Measurements from ENCODE around the gene CNNM3.
"Not testable (repeated sequence)": the region's sequence is repeated elsewhere in the genome, so short reads cannot be mapped to it uniquely, and the experiment has no call there.

CNNM3 gene

GRCh38 chr2:96860065-96861029, 44.3 kb downstream of the CNNM3 start:
- no peak for DNase-seq (ENCODE audit: low read depth in 2 of 3, low spot score in 1 of 3)

- DNase-seq (ENCODE audit: low read depth in 2 of 3, low spot score in 1 of 3): no peak
These were observed 45.0 kb downstream of the CNNM3 start for GRCh38 chr2:96861074-96861473.

GRCh38 chr2:96863056-96863455, 47.0 kb downstream of the CNNM3 start:
- not testable (repeated sequence) for DNase-seq (ENCODE audit: low read depth in 2 of 3, low spot score in 1 of 3)

GRCh38 chr2:96863575-96864342, 47.7 kb downstream of the CNNM3 start:
- DNase-seq (ENCODE audit: low read depth in 2 of 3, low spot score in 1 of 3): no peak

- no peak for DNase-seq (ENCODE audit: low read depth in 2 of 3, low spot score in 1 of 3)
These were observed 48.4 kb downstream of the CNNM3 start for GRCh38 chr2:96864343-96865091.

GRCh38 chr2:96865654-96866053, 49.6 kb downstream of the CNNM3 start:
- DNase-seq (ENCODE audit: low read depth in 2 of 3, low spot score in 1 of 3): no peak

GRCh38 chr2:96866149-96866548, 50.1 kb downstream of the CNNM3 start:
- DNase-seq (ENCODE audit: low read depth in 2 of 3, low spot score in 1 of 3): no peak

- DNase-seq (ENCODE audit: low read depth in 2 of 3, low spot score in 1 of 3): no peak
These were observed 50.5 kb downstream of the CNNM3 start for GRCh38 chr2:96866586-96866985.

GRCh38 chr2:96866986-96867755, 51.1 kb downstream of the CNNM3 start:
- no peak for DNase-seq (ENCODE audit: low read depth in 2 of 3, low spot score in 1 of 3)

GRCh38 chr2:96867756-96868554, 51.9 kb downstream of the CNNM3 start:
- DNase-seq (ENCODE audit: low read depth in 2 of 3, low spot score in 1 of 3): no peak

GRCh38 chr2:96868555-96869280, 52.6 kb downstream of the CNNM3 start:
- DNase-seq (ENCODE audit: low read depth in 2 of 3, low spot score in 1 of 3): peak in 2 of 3 donors; percentile 38 to 59

- DNase-seq (ENCODE audit: low read depth in 2 of 3, low spot score in 1 of 3): no peak
These were observed 53.3 kb downstream of the CNNM3 start for GRCh38 chr2:96869281-96869821.

- peak in 1 of 3 donors; percentile 35 for DNase-seq (ENCODE audit: low read depth in 2 of 3, low spot score in 1 of 3)
These were observed 54.0 kb downstream of the CNNM3 start, which contains the start of gene SEMA4C for GRCh38 chr2:96869822-96870625. TSS of gene SEMA4C (minus strand) at chr2:96870080. CDS start at chr2:96867886, 2,194 bp downstream.

GRCh38 chr2:96870626-96871255, 54.7 kb downstream of the CNNM3 start:
- DNase-seq (ENCODE audit: low read depth in 2 of 3, low spot score in 1 of 3): no peak

- DNase-seq (ENCODE audit: low read depth in 2 of 3, low spot score in 1 of 3): no peak
These were observed 56.7 kb downstream of the CNNM3 start for GRCh38 chr2:96872591-96873349.

GRCh38 chr2:96873651-96874096, 57.6 kb downstream of the CNNM3 start:
- DNase-seq (ENCODE audit: low read depth in 2 of 3, low spot score in 1 of 3): no peak

All from stimulated activated CD4-positive, alpha-beta T cell treated with anti-CD3 and anti-CD28 coated beads, Interleukin-12 subunit alpha, Interleukin-12 subunit beta, amount 100 ng/mL, for 48 hours (primary cell).